Measurements from ENCODE around the gene BMF.

DNA sequence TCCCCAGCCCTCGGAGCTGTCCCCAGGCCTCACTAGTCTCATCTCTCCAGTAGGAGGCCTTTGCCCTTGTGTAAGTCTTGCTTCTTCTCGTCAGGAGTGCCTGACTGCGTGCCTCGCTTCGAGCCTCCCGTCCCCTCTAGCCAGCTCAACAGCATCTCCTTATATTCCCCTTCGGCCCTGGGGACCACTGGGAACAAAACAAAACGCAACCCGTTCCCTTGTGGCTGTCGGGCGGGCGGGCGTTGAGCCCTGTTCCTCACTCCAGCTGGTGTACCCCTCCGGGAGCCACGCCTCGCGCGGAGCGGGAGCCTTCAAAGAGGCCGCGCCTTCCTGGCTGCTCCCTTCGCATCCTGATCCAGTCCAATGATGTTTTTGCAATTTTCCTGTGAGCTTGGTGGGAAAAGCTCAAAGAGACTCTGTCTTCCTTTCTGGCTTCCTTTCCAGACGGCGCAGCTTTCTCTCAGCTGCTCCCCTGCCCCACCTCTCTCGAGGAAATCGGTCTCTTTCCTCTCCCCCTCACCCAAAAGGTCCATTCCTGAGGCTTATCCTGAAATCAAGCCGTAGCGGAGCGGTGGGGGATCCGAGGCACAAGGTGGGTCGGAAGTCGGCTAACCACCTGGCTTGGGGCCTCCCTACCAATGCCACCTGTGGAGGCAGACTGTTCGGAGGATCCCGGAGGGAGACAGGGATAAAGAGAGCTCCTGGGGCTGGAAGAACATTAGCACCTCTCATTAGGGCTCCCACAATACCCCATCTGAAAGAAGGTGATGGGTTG, 36.3 kb downstream of the BMF start:
- TF ChIP-seq, protein P1, sequence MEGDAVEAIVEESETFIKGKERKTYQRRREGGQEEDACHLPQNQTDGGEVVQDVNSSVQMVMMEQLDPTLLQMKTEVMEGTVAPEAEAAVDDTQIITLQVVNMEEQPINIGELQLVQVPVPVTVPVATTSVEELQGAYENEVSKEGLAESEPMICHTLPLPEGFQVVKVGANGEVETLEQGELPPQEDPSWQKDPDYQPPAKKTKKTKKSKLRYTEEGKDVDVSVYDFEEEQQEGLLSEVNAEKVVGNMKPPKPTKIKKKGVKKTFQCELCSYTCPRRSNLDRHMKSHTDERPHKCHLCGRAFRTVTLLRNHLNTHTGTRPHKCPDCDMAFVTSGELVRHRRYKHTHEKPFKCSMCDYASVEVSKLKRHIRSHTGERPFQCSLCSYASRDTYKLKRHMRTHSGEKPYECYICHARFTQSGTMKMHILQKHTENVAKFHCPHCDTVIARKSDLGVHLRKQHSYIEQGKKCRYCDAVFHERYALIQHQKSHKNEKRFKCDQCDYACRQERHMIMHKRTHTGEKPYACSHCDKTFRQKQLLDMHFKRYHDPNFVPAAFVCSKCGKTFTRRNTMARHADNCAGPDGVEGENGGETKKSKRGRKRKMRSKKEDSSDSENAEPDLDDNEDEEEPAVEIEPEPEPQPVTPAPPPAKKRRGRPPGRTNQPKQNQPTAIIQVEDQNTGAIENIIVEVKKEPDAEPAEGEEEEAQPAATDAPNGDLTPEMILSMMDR (IDR thresholded peaks at IDR 0.05): no peak
- TF ChIP-seq POLR2AphosphoS5 (IDR thresholded peaks at IDR 0.05) (no peak), POLR2A (IDR thresholded peaks at IDR 0.05) (no peak)

All from breast epithelium (tissue), 3 donors.